OCI-LY7 (cell line): ENCODE results near the gene SPDYA.

ENCODE experiments used
- EZH2phosphoT487 ChIP-seq: fragments of 200-600 bp; sonication (generic); IDR thresholded peaks from 2 replicates; pipeline ENCODE4 v1.6.1; 2018; ENCODE audit warnings: low read depth, borderline replicate concordance, mild to moderate bottlenecking, mixed run types, antibody characterized with exemption, low read length, moderate library complexity, mixed read lengths
- TF ChIP-seq, protein P1 (sequence below): fragments of 200-600 bp; sonication (generic); conservative IDR thresholded peaks from 2 replicates; pipeline ENCODE4 v1.5.1; 2014; ENCODE audit warnings: mild to moderate bottlenecking, antibody characterized with exemption, low read length, moderate library complexity, mixed read lengths

DNA sequence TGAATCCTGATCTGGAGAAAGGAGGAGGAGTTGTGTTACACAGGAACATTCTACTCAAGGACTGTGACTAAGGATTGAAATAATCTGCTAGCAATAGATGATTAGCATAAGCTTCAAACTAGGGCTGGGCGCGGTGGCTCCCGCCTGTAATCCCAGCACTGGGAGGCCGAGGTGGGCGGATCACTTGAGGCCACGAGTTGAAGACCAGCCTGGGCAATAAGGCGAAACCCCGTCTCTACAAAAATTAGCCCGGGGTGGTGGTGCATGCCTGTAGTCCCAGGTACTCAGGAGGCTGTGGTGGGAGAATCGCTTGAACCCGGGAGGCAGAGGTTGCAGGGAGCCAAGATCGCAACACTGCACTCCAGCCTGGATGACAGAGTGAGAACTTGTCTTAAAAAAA, 58.0 kb downstream of the SPDYA start:
- TF ChIP-seq, protein P1, sequence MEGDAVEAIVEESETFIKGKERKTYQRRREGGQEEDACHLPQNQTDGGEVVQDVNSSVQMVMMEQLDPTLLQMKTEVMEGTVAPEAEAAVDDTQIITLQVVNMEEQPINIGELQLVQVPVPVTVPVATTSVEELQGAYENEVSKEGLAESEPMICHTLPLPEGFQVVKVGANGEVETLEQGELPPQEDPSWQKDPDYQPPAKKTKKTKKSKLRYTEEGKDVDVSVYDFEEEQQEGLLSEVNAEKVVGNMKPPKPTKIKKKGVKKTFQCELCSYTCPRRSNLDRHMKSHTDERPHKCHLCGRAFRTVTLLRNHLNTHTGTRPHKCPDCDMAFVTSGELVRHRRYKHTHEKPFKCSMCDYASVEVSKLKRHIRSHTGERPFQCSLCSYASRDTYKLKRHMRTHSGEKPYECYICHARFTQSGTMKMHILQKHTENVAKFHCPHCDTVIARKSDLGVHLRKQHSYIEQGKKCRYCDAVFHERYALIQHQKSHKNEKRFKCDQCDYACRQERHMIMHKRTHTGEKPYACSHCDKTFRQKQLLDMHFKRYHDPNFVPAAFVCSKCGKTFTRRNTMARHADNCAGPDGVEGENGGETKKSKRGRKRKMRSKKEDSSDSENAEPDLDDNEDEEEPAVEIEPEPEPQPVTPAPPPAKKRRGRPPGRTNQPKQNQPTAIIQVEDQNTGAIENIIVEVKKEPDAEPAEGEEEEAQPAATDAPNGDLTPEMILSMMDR: no peak
- no peak for TF ChIP-seq EZH2phosphoT487
